ENCODE results near the gene LARP4.
"Not testable (repeated sequence)": the region's sequence is repeated elsewhere in the genome, so short reads cannot be mapped to it uniquely, and the experiment has no call there.

DNA sequence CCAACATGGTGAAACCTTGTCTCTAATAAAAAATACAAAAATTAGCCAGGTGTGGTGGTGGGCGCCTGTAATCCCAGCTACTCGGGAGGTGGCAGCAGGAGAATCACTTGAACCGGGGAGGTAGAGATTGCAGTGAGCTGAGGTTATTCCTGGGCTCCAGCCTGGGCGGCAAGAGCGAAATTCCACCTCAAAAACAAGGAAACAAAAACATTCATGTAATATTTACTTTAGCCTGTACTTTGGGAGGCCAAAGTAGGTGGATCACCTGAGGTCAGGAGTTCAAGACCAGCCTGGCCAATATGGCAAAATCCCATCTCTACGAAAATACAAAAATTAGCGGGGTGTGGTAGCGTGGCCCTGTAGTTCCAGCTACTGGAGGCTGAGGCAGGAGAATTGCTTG, 31.0 kb downstream of the LARP4 start:
- not testable (repeated sequence) for TF ChIP-seq CTCF, EZH2phosphoT487 (IDR thresholded peaks at IDR 0.05)

All from neural progenitor cell (in vitro differentiated cells).